Fibroblast of lung (primary cell): ENCODE results near the gene TNS3. TPM values are rescaled to one million over a fixed set of nuclear protein-coding genes. Genes with fewer than 3 reads are reported as not detected.

ENCODE experiments used
- DNase-seq, 2 donors: peaks; one replicate each; pipeline versions ENCODE4 v3.0.0 to v3.0.0-alpha.2; 2010; ENCODE audit warnings: low read depth in 2 of 2
- H2AFZ ChIP-seq: 2 replicates; pipeline ENCODE4 v1.5.1; 2012; ENCODE audit warnings: low read length, control low read depth, inconsistent platforms
- H3K27ac ChIP-seq: 2 replicates; pipeline ENCODE4 v1.5.1; 2011; ENCODE audit warnings: low read length, control low read depth; ENCODE audit not compliant: insufficient read depth
- H3K27me3 ChIP-seq: 2 replicates; pipeline ENCODE4 v1.5.1; 2011; ENCODE audit warnings: mild to moderate bottlenecking, low read length; ENCODE audit not compliant: control insufficient read depth, insufficient read depth
- H3K36me3 ChIP-seq: 2 replicates; pipeline ENCODE4 v1.5.1; 2011; ENCODE audit warnings: low read length; ENCODE audit not compliant: control insufficient read depth, insufficient read depth
- H3K4me1 ChIP-seq: 2 replicates; pipeline ENCODE4 v1.5.1; 2011; ENCODE audit warnings: low read length; ENCODE audit not compliant: control insufficient read depth, insufficient read depth; ENCODE audit errors: extremely low read depth
- H3K4me2 ChIP-seq: 2 replicates; pipeline ENCODE4 v1.5.1; 2011; ENCODE audit warnings: low read length, control low read depth; ENCODE audit not compliant: insufficient read depth; ENCODE audit errors: extremely low read depth
- H3K4me3 ChIP-seq, 4 experiments: fragments of 200-600 bp in 1 of 4; sonication (generic) in 1 of 4; replicated peaks in 1 of 4; 2 replicates each; pipeline ENCODE4 v1.5.1; 2011 to 2016; ENCODE audit warnings: low read length in 4 of 4, low read depth in 3 of 4, mild to moderate bottlenecking in 3 of 4, control low read depth in 2 of 4, inconsistent platforms in 1 of 4, mixed read lengths in 1 of 4; ENCODE audit not compliant: insufficient read depth in 1 of 4; ENCODE audit errors: control extremely low read depth in 1 of 4
- H3K79me2 ChIP-seq: 2 replicates; pipeline ENCODE4 v1.5.1; 2012; ENCODE audit warnings: mild to moderate bottlenecking, low read length, inconsistent platforms; ENCODE audit not compliant: control insufficient read depth, insufficient read depth
- H3K9ac ChIP-seq: 2 replicates; pipeline ENCODE4 v1.5.1; 2011; ENCODE audit warnings: mild to moderate bottlenecking, low read length, control low read depth; ENCODE audit not compliant: insufficient read depth
- H3K9me3 ChIP-seq: 2 replicates; pipeline ENCODE4 v1.5.1; 2012; ENCODE audit warnings: low read depth, low read length; ENCODE audit not compliant: control insufficient read depth, insufficient read depth
- H4K20me1 ChIP-seq: 2 replicates; pipeline ENCODE4 v1.5.1; 2011; ENCODE audit warnings: low read length; ENCODE audit not compliant: control insufficient read depth, insufficient read depth; ENCODE audit errors: extremely low read depth
- CTCF ChIP-seq, 2 donors: IDR thresholded peaks in 1 of 2; conservative IDR thresholded peaks in 1 of 2; 1 replicate in 1 of 2; 2 replicates in 1 of 2; pipeline ENCODE4 v1.5.1; 2011 to 2012; ENCODE audit warnings: low read length in 2 of 2, control low read depth in 1 of 2, inconsistent platforms in 1 of 2, low read depth in 1 of 2, mild to moderate bottlenecking in 1 of 2
- EZH2 ChIP-seq: IDR thresholded peaks from 2 replicates; pipeline ENCODE4 v1.5.1; 2012; ENCODE audit warnings: low read length, control low read depth, mild to moderate bottlenecking; ENCODE audit errors: missing control alignments
- polyA plus RNA-seq, 2 donors: library from polyadenylated mRNA; depleted of rRNA in 1 of 2; stranded (reverse) in 1 of 2; unstranded in 1 of 2; fragments of >200 nt; gene quantifications; 2 replicates each; pipeline ENCODE4 v1.2.1, GENCODE V29; 2011 to 2012; ENCODE audit warnings: missing spikeins in 1 of 2
- total RNA-seq: library from RNA; depleted of rRNA; stranded (reverse); fragments of >200 nt; gene quantifications from 2 replicates; pipeline ENCODE4 v1.2.1, GENCODE V29; 2014

The TNS3 gene
- total and polyA plus RNA-seq, 2 donors (not counting 1 experiment from before 2014, with no cell fraction given): 74.4 to 88.8 TPM

GRCh38 chr7:47461746-47462145 lies 120.2 kb downstream of the TNS3 start:
- H3K4me2 ChIP-seq: no peak overlapping the region
- H3K27ac ChIP-seq: no peak overlapping the region
- H3K79me2 ChIP-seq: no peaks in the 10 kb centered on the region
- H3K36me3 ChIP-seq: no peaks in the 10 kb centered on the region
- no peak overlapping the region for H3K9ac ChIP-seq
- no peak overlapping the region for H3K4me3 ChIP-seq
- peaks cover 27% of the 10 kb centered on the region for H3K4me1 ChIP-seq
- H3K9me3 ChIP-seq: no peaks in the 10 kb centered on the region
- H2AFZ ChIP-seq: no peak overlapping the region
- DNase-seq: no peak
- H4K20me1 ChIP-seq: no peaks in the 10 kb centered on the region
- no peak for TF ChIP-seq CTCF (conservative IDR thresholded peaks at IDR 0.05 in 1 of 2, IDR thresholded peaks at IDR 0.05 in 1 of 2; ENCODE audit: low read depth in 1 of 2, low read length in 2 of 2)
- TF ChIP-seq EZH2: no peak
- H3K27me3 ChIP-seq: no peaks in the 10 kb centered on the region

- Histone ChIP-seq H2AFZ (no peak overlapping the region), H3K79me2 (peaks cover 2% of the 10 kb centered on the region), H4K20me1 (no peaks in the 10 kb centered on the region), H3K9ac (no peak overlapping the region), H3K36me3 (no peaks in the 10 kb centered on the region), H3K4me1 (peaks cover 27% of the 10 kb centered on the region), H3K4me2 (peak overlapping the region; percentile 18), H3K9me3 (no peaks in the 10 kb centered on the region), H3K27me3 (no peaks in the 10 kb centered on the region), H3K27ac (no peak overlapping the region), H3K4me3 (no peak overlapping the region)
- DNase-seq: peak in 1 of 2 donors; percentile 95
- TF ChIP-seq EZH2: no peak
- no peak for TF ChIP-seq CTCF (conservative IDR thresholded peaks at IDR 0.05 in 1 of 2, IDR thresholded peaks at IDR 0.05 in 1 of 2; ENCODE audit: low read depth in 1 of 2, low read length in 2 of 2)
Measured at GRCh38 chr7:47461161-47461560, 120.8 kb downstream of the TNS3 start.

GRCh38 chr7:47460251-47460989 lies 121.5 kb downstream of the TNS3 start:
- DNase-seq: no peak
- Histone ChIP-seq H3K27me3 (no peaks in the 10 kb centered on the region), H3K36me3 (no peaks in the 10 kb centered on the region), H3K9ac (no peak overlapping the region), H3K79me2 (peaks cover 2% of the 10 kb centered on the region), H3K4me2 (no peak overlapping the region), H3K9me3 (no peaks in the 10 kb centered on the region), H4K20me1 (no peaks in the 10 kb centered on the region), H3K27ac (no peak overlapping the region), H2AFZ (no peak overlapping the region), H3K4me1 (peaks cover 27% of the 10 kb centered on the region), H3K4me3 (no peak overlapping the region)
- no peak for TF ChIP-seq CTCF (conservative IDR thresholded peaks at IDR 0.05 in 1 of 2, IDR thresholded peaks at IDR 0.05 in 1 of 2; ENCODE audit: low read depth in 1 of 2, low read length in 2 of 2)
- TF ChIP-seq EZH2: no peak
